Measurements from ENCODE around the gene NKAIN1. TPM values are rescaled to one million over a fixed set of nuclear protein-coding genes. Genes with fewer than 3 reads are reported as not detected.
"Not testable (repeated sequence)": the region's sequence is repeated elsewhere in the genome, so short reads cannot be mapped to it uniquely, and the experiment has no call there.

The NKAIN1 gene
- total RNA-seq, 8 experiments from 2014 or later = 0.46 to 88.7 (median 39.7) TPM

DNA sequence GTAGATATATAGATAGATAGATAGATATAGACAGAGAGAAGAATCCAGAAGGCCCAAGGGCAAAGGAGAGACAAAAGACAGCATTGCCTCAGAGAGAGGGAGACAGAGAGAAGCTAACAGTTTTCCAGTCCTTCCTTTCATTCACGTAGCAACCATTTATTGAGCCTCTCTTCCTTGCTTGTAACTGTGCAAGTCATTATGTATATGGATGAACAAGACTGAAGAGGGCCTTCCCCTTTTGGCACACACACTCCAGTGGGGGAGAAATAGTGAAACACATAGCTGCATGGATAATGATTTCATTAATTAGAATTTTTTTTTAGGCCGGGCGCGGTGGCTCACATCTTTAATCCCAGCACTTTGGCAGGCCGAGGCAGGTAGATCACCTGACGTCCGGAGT lies 99.4 kb downstream of the NKAIN1 start:
- no peak overlapping the region for H3K27ac ChIP-seq
- H3K4me1 ChIP-seq (replicated peaks in 1 of 2) = peaks cover 0 to 5% of the 10 kb centered on the region in 2 donors
- peak in 5 of 8 experiments; percentile 39 to 66 (median 60) for ATAC-seq (replicated peaks in 6 of 8)
- WGBS, 10 experiments = 40 to 93% (median 83%) methylated on average over 1 to 7 of the region's 7 CpGs; no CpG with 5 or more reads in 2 of the 10 experiments
- no peak overlapping the region for H3K4me3 ChIP-seq
- in situ Hi-C loops (cut with MboI; ENCODE audit: low pct_unique_long_range_greater_than_20kb in 2 of 9, low sequenced_read_pairs in 9 of 9, unreplicated experiment in 9 of 9) = no loop called here

DNA sequence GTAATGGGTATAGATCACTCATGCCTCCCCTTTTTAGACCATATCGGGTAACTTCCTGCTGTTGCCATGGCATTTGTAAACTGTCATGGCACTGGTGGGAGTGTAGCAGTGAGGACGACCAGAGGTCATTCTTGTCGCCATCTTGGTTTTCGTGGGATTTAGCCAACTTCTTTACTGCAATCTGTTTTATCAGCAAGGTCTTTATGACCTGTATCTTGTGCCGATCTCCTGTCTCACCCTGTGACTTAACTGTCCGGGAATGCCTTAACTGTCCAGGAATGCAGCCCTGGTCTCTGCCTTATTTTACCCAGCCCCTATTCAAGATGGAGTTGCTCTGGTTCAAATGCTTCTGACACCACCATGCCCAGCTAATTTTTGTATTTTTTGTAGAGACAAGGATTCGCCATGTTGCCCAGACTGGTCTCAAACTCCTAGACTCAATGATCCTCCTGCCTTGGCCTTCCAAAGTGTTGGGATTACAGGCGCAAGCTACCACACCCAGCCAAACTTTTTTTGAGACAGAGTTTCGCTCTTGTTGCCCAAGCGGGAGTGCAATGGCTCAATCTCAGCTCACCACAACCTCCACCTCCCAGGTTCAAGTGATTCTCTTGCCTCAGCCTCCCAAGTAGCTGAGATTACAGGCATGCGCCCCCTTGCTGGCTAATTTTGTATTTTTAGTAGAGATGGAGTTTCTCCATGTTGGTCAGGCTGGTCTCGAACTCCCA lies 100.7 kb downstream of the NKAIN1 start:
- in situ Hi-C loops (cut with MboI; ENCODE audit: low pct_unique_long_range_greater_than_20kb in 2 of 9, low sequenced_read_pairs in 9 of 9, unreplicated experiment in 9 of 9); H3K4me3 ChIP-seq; ATAC-seq (replicated peaks in 6 of 8); H3K27ac ChIP-seq; H3K4me1 ChIP-seq (replicated peaks in 1 of 2): not testable (repeated sequence)
- 80 to 100% (median 94%) methylated on average over 1 to 12 of the region's 12 CpGs; no CpG with 5 or more reads in 1 of the 10 experiments for WGBS, 10 experiments

GRCh38 chr1:31137873-31138272 lies 101.8 kb downstream of the NKAIN1 start:
- 80 to 93% (median 86%) methylated on average over 1 to 3 of the region's 3 CpGs; no CpG with 5 or more reads in 4 of the 10 experiments for WGBS, 10 experiments
- H3K4me3 ChIP-seq; in situ Hi-C loops (cut with MboI; ENCODE audit: low pct_unique_long_range_greater_than_20kb in 2 of 9, low sequenced_read_pairs in 9 of 9, unreplicated experiment in 9 of 9); ATAC-seq (replicated peaks in 6 of 8); H3K27ac ChIP-seq; H3K4me1 ChIP-seq (replicated peaks in 1 of 2): not testable (repeated sequence)

DNA sequence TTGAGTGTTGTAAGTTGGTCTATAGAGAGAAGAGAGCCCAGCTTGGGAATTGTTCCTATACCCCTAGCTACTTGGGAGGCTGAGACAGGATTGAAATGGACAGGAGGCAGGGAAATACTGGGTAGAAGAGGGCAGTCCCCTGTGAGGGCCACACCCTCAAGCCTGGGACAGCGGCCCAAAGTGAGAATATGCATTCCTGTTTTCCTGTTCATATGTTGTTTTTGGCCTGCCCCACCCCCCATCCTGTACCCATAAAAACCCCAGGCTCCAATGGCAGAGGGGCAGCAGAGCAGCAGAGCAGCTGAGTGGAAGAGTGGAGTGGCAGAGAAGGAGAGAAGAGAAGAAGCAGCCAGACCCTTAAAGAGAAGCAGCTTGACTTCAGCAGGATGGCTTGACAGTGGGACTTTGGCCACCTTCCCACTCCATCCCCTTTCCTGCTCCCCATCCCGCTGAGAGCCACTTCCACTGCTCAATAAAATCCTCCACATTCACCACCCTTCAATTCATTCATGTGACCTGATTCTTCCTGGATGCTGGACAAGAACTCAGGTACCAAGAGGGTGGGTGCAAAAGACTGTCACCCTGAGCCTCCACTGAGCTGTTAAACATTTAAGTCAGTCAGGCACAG lies 103.6 kb downstream of the NKAIN1 start:
- peak in 3 of 8 experiments; percentile 76 to 92 (median 83) for ATAC-seq (replicated peaks in 6 of 8)
- WGBS, 10 experiments = 0 to 100% (median 40%) methylated on average over 1 to 2 of the region's 2 CpGs; no CpG with 5 or more reads in 5 of the 10 experiments
- no peak overlapping the region for H3K27ac ChIP-seq
- in situ Hi-C loops (cut with MboI; ENCODE audit: low pct_unique_long_range_greater_than_20kb in 2 of 9, low sequenced_read_pairs in 9 of 9, unreplicated experiment in 9 of 9) = no loop called here
- H3K4me3 ChIP-seq = no peak overlapping the region
- H3K4me1 ChIP-seq (replicated peaks in 1 of 2) = peaks cover 0 to 5% of the 10 kb centered on the region in 2 donors

DNA sequence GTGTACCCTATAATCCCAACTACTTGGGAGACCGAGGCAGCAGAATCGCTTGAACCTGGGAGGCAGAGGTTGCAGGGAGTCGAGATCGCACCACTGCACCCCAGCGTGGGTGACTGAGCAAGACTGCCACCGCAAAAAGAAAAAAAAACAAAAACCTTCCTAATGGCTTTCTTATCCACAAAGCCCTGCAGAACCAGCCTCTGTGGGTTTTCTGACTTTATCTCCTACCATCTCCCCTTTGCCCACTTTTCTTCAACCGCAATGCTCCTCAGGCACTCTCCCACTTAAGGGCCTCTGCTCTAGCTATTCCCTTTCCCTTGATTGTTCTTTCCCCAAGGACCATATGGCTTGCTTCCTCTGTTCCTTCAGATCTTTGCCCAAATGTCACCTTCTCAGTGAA lies 106.3 kb downstream of the NKAIN1 start:
- ATAC-seq (replicated peaks in 6 of 8) = no peak
- 80 to 96% (median 87%) methylated on average over 1 to 7 of the region's 7 CpGs; no CpG with 5 or more reads in 1 of the 10 experiments for WGBS, 10 experiments

More for the DNA sequence above, 106.3 kb downstream of the NKAIN1 start:
- in situ Hi-C loops (cut with MboI; ENCODE audit: low pct_unique_long_range_greater_than_20kb in 2 of 9, low sequenced_read_pairs in 9 of 9, unreplicated experiment in 9 of 9) = no loop called here
- Histone ChIP-seq H3K4me1 (replicated peaks in 1 of 2) (no peaks in the 10 kb centered on the region), H3K4me3 (no peak overlapping the region), H3K27ac (no peak overlapping the region)

Other genes starting within 250 kb of the NKAIN1 start
- gene PUM1, start 174.2 kb downstream of the NKAIN1 start, total RNA-seq = 100 to 1,000 TPM in 3 of 8 experiments, 10 to 100 TPM in 5; 62.3 to 123 (median 87.5) TPM
- gene SNRNP40, start 56.9 kb upstream of the NKAIN1 start, total RNA-seq = 100 to 1,000 TPM in 1 of 8 experiments, 10 to 100 TPM in 7; 50.5 to 145 (median 80.2) TPM
- 10 to 100 TPM; 31.6 to 81.8 (median 58.6) TPM for gene ZCCHC17, start 57.1 kb upstream of the NKAIN1 start, total RNA-seq
- gene FABP3, start 133.2 kb upstream of the NKAIN1 start, total RNA-seq = 10 to 100 TPM in 6 of 8 experiments, 1 to 10 TPM in 2; 2.5 to 70.0 (median 22.4) TPM
- 10 to 100 TPM in 4 of 8 experiments, 1 to 10 TPM in 4; 1.4 to 18.8 (median 10.0) TPM for gene SERINC2, start 173.3 kb upstream of the NKAIN1 start, total RNA-seq